ENCODE measurements around the gene SELENON.

DNA sequence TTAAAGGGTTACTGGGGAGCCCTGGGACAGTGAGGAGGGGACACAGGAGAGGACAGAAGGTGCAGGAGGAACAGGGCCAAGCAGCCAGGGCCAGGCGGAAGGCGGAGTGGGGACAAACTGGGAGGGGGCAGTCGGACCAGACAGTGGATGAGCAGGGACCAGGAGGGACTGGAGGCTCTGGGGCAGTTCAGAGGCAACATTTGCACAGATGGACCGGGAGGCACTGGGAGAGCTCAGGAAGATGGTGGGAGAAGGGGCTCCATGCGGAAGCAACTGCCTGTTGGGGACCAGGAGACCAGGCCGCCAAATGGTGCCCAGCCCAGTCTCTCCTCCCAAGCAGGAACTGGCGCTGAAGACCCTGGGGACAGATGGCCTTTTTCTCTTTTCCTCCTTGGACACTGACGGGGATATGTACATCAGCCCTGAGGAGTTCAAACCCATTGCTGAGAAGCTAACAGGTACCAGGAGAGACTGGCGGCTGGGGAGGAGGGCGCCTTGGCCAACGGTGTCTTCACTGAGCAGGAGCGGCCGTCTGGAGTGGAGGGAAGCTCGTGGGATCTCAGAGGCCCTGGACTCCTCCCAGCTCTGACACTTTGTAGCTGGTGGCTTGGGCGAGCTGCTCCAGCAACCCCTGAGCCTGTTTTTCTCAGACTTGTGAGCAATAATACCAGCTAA, 847 bp downstream of the SELENON start:
- TF ChIP-seq SRF (IDR thresholded peaks at IDR 0.05; ENCODE audit: low read depth, low read length), result no peak
- no peak for TF ChIP-seq JUND (IDR thresholded peaks at IDR 0.05; ENCODE audit: low read length)
- TF ChIP-seq GTF2F1 (IDR thresholded peaks at IDR 0.05; ENCODE audit: borderline replicate concordance, low read depth, low read length), result no peak
- TF ChIP-seq NRF1 (IDR thresholded peaks at IDR 0.05; ENCODE audit: low read depth, low read length), result no peak
- TF ChIP-seq, protein P1, sequence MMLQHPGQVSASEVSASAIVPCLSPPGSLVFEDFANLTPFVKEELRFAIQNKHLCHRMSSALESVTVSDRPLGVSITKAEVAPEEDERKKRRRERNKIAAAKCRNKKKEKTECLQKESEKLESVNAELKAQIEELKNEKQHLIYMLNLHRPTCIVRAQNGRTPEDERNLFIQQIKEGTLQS (IDR thresholded peaks at IDR 0.05; ENCODE audit: insufficient read depth, low read depth, low read length), result no peak
- no peak for TF ChIP-seq SP4 (IDR thresholded peaks at IDR 0.05; ENCODE audit: low read length)
- TF ChIP-seq, protein P2, sequence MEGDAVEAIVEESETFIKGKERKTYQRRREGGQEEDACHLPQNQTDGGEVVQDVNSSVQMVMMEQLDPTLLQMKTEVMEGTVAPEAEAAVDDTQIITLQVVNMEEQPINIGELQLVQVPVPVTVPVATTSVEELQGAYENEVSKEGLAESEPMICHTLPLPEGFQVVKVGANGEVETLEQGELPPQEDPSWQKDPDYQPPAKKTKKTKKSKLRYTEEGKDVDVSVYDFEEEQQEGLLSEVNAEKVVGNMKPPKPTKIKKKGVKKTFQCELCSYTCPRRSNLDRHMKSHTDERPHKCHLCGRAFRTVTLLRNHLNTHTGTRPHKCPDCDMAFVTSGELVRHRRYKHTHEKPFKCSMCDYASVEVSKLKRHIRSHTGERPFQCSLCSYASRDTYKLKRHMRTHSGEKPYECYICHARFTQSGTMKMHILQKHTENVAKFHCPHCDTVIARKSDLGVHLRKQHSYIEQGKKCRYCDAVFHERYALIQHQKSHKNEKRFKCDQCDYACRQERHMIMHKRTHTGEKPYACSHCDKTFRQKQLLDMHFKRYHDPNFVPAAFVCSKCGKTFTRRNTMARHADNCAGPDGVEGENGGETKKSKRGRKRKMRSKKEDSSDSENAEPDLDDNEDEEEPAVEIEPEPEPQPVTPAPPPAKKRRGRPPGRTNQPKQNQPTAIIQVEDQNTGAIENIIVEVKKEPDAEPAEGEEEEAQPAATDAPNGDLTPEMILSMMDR (IDR thresholded peaks at IDR 0.05; ENCODE audit: control extremely low read depth in 1 of 3, insufficient read depth in 1 of 3, low read depth in 1 of 3, low read length in 3 of 3), result no peak
- no peak for TF ChIP-seq POLR2AphosphoS5 (IDR thresholded peaks at IDR 0.05; ENCODE audit: low read depth, low read length)
- no peak for TF ChIP-seq RNF2 (IDR thresholded peaks at IDR 0.05; ENCODE audit: borderline replicate concordance, low read depth, low read length, missing control alignments, poor library complexity, severe bottlenecking)
- TF ChIP-seq CREB1 (IDR thresholded peaks at IDR 0.05), result no peak

Data from H1 (cell line).